ENCODE results near the gene SLC16A6.
"Not testable (repeated sequence)": the region's sequence is repeated elsewhere in the genome, so short reads cannot be mapped to it uniquely, and the experiment has no call there.

- TF ChIP-seq EZH2 (IDR thresholded peaks at IDR 0.05; ENCODE audit: insufficient read depth, poor library complexity, severe bottlenecking); EZH2phosphoT487 (IDR thresholded peaks at IDR 0.05; ENCODE audit: insufficient read depth, low read depth): not testable (repeated sequence)
Observed at GRCh38 chr17:68281965-68282364, 9.0 kb downstream of the SLC16A6 start.

Data from GM23248 (cell line).